Activated naive CD8-positive, alpha-beta T cell treated with anti-CD3 and anti-CD28 coated beads, Interleukin-2, amount 50 U/mL, for 16 hours (primary cell): Measurements from ENCODE around the gene ATAD1.
A peak's percentile ranks its signal among the peaks of the same experiment; 100 is the strongest.
"Not testable (repeated sequence)": the region's sequence is repeated elsewhere in the genome, so short reads cannot be mapped to it uniquely, and the experiment has no call there.

ENCODE experiments used
- DNase-seq: peaks from one replicate; pipeline ENCODE4 v3.0.0-alpha.2; 2020; ENCODE audit warnings: low read depth, low spot score

The ATAD1 gene, protein sequence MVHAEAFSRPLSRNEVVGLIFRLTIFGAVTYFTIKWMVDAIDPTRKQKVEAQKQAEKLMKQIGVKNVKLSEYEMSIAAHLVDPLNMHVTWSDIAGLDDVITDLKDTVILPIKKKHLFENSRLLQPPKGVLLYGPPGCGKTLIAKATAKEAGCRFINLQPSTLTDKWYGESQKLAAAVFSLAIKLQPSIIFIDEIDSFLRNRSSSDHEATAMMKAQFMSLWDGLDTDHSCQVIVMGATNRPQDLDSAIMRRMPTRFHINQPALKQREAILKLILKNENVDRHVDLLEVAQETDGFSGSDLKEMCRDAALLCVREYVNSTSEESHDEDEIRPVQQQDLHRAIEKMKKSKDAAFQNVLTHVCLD

DNA sequence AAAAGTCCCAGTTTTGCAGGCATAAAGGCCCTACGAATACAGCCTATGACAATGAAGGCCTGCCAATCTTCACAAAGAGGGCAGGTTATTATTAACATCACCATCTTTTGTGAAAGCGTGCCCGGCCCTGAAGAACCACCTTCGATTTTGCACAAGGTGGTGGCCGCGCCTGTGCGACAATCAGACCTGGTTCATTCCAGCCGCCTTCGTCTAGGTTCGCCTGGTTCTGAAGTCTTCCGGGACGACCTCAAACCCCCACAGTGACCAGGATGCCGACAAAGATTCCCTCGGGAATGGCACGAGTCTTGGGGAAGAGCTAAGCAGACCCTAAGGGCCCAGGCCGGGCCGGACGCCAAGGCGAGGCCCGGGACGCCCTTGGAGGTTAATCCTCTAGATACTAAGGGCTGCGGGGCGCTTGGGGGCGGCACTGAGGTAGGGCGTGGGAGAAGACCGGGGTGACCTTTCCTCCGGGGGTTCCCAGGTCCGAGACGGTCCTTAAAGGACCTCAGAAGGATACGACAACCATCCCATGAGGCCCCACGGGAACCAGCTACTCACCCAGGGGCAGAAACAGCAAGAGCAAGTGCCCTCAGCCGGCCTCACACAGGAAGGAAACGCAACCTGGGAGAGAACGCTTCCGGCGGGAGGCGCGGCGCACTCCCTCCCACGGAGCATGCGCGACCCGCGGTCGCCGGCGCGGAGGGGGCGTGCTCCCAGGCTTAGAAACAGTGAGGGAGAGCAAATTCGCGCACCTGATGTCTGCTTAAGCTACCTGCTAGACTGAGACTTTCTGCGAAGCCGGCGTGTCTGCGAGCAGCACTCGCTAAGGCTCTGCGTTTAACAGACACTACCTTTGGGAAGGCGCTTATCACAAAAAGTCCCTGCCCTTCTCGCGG is at the start of gene ATAD1:
Gene ATAD1, minus strand, starts transcription at position 618 of the 896 bp plus-strand sequence. CDS start 3,627 bp downstream, outside the sequence.
- DNase-seq: peak; percentile 69

DNA sequence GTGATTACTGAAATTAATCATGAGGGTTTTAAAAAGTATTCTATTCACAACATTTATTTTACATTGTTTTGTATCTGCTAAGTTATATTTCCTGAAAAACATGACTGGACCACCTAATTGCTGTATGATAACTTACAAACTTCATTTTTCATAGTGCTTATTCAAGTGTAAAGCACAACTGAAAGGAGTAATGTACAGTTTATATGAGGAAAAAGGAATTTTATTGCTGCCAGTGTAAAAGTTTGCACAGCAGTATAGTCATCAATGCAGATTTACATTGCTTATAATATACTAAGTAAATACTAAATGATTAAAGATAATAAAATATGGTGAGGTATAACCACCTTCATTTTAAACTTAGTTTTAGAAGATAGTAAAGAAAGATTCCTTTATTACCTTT is 49.4 kb upstream of the ATAD1 start:
- DNase-seq: no peak

DNA sequence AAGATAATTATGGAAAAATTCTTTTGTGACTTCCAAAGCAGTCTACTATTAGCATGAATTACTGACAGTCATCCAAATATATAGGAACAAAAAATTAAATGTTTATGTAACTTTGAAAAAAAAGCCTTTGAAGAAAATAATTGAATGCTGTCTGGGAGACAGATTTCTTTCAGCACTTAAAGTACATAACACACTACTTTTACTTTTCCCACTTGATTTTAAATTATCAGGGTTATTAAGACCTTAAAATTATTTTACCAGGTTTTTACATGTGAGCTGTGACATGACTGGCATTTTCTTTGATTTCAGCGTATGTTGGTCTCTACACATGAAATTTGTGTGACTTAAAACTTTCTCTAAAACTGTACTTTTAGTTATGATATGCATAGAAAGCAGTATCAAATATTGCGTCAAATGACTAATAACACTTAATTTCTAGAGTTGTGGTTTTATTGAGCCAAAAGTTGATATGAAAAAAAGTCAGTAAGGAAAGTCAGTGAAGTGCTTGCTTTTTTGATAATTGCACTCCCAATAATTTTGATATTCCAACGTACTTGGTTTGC is 48.5 kb upstream of the ATAD1 start:
- DNase-seq: no peak

DNA sequence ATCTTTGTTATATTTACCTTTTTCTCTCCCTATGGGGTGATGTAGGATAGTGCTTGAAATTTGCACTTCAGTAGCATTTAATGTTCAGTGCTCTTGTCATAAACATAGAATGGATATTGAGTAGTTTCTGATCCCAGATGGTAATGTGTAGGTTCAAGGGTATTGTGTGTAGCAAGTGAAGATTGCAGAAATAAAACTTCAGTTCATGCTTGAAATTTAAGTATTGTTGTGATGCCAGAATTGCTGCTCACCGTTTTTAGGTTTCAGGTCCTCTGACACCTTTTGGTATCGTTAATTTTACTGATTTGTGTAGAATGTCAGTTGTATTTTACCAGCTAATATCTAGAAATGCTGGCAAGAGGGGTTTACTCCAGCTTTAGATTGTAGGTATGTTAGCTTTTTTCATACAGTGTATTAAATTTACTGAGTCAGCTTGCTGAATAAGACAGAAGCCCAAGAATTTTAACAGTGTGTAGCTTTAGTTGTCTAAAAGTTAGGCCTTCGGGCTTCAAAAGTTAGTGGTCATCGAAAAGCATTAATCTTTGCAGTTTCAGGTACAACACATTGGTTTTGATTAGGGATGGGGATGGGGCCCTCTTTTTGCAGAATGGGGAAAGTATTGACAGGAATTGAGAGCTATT is 47.3 kb upstream of the ATAD1 start:
- DNase-seq: no peak

DNA sequence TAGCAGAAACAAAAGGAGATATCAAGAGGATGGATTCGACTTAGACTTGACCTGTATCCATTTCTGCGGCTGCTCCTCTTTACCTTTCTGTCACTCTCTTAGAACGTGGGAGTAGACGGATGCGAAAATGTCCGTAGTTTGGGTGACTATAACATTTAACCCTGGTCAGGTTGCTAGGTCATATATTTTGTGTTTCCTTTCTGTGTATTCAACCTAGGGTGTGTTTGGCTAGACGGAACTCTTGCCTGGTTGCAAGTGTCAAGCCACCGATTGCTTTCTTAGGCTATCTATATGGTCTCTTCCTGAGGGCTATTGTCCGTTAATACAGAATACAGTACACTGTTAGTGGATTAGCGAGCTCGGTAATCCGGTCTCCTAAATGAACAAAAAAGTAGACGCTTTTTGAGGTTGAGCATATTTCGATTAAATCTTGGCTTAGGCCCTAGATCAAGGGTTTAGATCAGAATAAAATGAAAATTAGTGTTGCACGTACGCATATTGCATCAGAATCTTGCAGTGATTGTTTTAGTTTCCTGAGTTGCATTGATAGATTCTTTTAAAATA is 46.6 kb upstream of the ATAD1 start:
- DNase-seq: no peak

DNA sequence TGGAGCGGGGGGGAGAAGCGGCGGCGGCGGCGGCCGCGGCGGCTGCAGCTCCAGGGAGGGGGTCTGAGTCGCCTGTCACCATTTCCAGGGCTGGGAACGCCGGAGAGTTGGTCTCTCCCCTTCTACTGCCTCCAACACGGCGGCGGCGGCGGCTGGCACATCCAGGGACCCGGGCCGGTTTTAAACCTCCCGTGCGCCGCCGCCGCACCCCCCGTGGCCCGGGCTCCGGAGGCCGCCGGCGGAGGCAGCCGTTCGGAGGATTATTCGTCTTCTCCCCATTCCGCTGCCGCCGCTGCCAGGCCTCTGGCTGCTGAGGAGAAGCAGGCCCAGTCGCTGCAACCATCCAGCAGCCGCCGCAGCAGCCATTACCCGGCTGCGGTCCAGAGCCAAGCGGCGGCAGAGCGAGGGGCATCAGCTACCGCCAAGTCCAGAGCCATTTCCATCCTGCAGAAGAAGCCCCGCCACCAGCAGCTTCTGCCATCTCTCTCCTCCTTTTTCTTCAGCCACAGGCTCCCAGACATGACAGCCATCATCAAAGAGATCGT is 46.0 kb upstream of the ATAD1 start:
- not testable (repeated sequence) for DNase-seq

DNA sequence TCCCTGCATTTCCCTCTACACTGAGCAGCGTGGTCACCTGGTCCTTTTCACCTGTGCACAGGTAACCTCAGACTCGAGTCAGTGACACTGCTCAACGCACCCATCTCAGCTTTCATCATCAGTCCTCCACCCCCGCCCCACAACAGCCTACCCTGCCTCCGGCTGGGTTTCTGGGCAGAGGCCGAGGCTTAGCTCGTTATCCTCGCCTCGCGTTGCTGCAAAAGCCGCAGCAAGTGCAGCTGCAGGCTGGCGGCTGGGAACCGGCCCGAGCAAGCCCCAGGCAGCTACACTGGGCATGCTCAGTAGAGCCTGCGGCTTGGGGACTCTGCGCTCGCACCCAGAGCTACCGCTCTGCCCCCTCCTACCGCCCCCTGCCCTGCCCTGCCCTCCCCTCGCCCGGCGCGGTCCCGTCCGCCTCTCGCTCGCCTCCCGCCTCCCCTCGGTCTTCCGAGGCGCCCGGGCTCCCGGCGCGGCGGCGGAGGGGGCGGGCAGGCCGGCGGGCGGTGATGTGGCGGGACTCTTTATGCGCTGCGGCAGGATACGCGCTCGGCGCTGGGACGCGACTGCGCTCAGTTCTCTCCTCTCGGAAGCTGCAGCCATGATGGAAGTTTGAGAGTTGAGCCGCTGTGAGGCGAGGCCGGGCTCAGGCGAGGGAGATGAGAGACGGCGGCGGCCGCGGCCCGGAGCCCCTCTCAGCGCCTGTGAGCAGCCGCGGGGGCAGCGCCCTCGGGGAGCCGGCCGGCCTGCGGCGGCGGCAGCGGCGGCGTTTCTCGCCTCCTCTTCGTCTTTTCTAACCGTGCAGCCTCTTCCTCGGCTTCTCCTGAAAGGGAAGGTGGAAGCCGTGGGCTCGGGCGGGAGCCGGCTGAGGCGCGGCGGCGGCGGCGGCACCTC is 45.3 kb upstream of the ATAD1 start, which contains the start of the genes KLLN and PTEN:
Gene KLLN, minus strand, starts transcription at position 481 of the 891 bp plus-strand sequence. CDS start 1,046 bp downstream, outside the sequence.
Gene PTEN, plus strand, starts transcription at position 573 of the 891 bp plus-strand sequence. CDS start 845 bp downstream, outside the sequence.
- DNase-seq: peak; percentile 49

DNA sequence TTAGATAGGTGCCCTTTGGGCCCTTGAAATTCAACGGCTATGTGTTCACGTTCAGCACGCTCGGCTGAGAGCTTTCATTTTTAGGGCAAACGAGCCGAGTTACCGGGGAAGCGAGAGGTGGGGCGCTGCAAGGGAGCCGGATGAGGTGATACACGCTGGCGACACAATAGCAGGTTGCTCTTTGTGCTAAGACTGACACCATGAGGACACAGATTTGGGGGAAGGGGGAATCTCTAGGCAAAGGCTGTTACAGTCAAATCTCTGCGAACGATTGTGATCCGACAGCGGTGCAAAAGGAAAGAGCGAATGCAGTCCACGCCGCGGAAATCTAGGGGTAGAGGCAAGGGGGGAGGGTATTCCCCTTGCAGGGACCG is 44.6 kb upstream of the ATAD1 start:
- no peak for DNase-seq

DNA sequence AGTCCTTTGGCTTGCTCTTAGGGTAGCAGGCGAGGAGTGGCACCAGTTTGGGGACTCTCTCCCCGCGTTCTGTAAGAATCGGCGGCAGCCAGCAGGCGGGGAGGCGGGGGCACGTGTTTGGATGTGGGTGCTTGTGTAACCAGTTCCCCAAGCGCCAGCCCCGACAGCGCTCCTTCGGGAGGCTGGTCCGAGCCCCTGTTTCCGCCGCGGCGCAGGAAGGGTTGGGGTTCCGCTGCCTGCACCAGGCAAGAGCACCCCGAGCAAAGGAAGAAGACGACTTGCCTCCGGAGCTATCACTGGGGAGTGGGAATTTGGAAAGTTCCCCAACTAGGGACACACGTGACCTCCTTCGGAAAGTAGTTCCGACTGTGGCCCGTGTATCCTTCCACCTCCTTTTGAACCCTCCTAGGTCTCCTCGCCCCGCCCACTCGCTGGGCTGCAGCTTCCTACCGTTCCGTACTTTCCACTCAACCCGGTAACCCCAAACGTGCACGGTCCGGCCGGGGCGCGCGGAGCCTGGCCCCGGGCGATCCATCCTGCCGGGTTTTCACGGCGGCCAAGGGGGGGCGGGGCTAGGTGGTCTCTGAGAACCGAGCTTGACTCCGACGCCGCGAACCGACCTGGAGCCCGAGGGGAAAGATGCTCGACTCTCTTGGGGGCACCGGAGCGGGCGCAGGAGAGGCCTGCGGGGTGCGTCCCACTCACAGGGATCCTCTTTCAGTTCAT is 44.1 kb upstream of the ATAD1 start:
- DNase-seq: peak; percentile 89

DNA sequence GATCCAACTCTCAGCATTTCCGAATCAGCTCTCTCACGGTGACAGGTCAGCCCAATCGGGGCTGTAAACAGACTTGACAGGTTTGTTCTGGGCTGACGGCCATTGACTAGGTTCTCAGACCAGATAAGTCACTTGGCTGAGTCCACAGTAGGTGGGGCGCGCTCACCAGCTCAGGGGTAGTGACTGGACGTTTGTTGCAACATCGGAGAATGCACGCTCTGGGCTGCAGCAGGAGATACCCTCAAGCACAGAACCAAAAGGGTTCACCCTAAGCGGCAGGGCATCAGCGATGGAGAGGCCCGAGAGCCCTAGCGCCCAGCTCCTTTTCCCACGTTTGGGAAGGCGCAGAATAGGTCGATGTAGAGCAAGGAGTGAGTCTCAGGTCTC is 43.5 kb upstream of the ATAD1 start:
- no peak for DNase-seq

DNA sequence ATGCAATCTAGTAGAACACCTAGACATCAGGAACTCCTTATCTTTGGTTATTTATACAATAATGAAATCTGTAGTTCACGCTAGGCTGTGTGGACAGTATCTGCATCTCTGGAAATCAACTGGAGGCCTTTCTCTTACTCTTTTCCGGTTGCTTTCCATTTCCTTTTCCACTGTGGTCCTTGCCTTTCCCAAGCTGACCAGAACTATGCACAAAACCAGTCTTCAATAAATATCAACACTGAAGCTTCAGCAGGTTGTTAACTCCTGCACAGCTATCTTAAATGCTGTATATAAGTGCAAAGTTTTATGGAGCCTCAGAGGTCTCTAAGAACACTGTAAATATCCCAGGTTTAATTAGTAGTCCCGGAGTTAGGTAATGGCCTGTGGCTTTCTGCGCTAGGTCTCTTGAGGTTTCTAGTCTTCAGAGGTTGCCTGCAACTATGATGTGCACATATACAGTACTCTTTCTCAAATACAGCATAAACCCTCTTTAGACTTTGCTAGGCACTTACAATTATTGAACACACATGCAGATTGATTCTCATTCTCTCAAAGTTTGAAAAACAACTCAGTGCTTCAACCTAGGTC is 42.9 kb upstream of the ATAD1 start:
- DNase-seq: no peak

DNA sequence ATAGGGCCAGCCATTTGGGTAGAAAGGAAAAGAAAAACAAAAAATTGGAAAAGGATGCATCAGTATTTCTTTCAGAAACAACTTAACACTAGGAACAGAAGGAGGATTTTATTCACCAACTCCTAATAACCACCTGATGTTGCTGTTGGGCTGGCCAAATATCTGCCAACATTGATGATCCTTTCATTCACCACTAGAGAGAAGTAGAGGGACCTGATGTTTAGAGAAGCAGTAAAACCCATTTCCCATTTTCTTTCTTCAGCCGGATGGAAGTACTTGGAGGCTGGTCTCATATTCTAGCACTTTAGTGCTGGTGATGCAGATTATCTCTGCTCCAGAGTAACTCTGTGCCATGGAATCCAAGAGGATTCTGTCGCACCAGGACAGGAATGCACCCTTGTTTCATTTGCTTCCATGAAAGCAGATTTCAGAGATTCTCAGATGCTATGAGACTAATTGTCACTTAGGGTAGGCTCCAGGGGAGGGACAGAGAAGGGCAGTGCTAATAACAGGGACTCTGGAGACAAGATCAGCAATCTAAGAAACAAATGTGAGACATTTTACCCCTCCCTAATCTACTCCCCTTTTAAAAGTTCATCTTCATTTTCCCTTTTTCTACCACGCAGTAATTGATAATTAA is 42.2 kb upstream of the ATAD1 start:
- no peak for DNase-seq

DNA sequence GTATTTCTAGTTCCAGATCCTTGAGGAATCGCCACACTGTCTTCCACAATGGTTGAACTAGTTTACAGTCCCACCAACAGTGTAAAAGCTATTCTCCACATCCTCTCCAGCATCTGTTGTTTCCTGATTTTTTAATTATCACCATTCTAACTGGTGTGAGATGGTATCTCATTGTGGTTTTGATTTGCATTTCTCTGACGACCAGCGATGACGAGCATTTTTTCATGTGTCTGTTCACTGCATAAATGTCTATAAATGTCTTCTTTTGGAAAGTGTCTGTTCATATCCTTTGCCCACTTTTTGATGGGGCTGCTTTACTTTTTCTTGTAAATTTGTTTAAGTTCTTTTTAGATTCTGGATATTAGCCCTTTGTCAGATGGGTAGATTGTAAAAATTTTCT is 37.6 kb upstream of the ATAD1 start:
- not testable (repeated sequence) for DNase-seq

DNA sequence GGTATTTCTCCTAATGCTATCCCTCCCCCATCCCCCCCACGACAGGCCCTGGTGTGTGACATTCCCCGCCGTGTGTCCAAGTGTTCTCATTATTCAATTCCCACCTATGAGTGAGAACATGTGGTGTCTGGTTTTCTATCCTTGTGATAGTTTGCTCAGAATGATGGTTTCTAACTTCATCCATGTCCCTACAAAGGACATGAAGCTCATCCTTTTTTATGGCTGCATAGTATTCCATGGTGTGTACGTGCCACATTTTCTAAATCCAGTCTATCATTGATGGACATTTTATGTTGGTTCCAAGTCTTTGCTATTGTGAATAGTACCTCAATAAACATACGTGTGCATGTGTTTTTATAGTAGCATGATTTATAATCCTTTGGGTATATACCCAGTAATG is 37.2 kb upstream of the ATAD1 start:
- DNase-seq: not testable (repeated sequence)

DNA sequence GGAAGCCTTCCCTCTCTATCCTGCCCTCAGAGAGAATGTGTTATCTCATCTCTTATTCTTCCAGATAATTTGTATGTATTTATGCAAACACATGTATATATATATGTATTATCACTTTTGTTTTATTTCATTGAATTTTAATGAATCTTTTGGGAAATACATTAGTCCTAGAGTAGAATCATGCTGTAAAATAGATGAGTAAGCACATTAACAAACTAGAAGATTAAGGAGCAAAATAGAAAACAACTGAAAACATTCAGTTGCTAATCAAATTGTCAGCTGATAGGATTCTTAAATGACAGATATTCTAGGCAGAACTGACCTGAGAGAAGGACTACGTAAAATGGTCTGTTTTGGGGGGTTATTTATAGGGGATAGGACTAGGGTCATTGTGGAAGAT is 34.1 kb upstream of the ATAD1 start:
- no peak for DNase-seq

DNA sequence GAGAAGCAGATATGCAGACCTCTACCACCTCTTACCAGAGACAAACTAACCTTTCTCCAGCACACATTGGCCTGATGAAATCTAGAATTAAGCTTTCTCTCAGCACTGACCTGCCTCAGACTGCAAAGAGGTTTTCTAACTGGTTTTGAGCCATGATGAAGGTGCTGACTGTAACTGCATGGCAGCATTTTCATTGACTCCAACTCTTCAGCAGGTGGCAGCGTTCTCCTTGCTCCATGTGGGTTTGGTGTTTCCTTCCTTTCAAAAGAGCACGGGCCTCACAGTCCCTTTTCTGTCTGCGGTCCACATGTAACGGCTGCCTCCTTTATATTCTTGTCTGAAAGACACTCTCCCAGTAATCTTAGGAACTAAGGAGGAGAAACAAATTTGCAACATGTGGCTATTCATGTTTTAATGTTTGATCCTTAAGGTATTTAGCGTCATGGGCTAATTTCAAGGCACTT is 32.7 kb upstream of the ATAD1 start:
- no peak for DNase-seq

DNA sequence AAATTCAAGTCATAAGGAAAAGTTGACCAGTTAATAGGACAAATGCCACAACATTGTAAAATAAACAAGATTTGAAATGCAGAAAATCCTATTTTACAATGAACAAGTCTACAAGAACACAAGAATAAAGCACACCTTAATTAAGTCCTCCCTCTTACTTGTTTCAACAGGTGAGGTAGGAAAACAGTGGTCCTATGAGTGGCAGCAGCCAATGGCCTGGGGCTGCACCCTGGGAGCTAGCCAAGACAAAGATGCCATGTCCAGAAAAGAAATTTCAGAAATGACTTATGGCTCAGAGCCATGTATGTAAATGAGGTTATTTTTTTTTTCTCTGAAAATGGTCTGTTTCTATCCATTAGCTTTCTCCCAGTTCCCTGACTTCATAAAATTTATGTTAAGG is 31.0 kb upstream of the ATAD1 start:
- DNase-seq: no peak

DNA sequence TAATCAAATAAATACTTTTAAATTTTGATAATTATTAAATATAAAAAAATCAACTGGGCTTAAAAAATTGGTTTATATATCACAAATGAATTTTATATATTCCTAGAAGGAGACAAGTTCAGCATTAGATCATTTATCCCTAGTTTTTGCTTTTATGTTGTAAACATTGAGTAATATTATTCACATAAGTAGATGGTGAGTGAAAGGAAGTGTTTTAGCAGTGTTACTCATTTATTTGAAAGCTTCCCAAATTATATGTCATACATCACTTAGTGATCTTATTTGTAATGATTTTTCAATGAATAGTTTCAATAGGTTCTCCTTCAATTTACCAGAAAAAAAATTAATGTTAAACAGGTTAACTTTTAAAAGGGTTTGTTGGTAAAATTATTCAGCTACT is 29.5 kb upstream of the ATAD1 start:
- DNase-seq: no peak
